ENCODE results near the gene STARD3. TPM values are rescaled to one million over a fixed set of nuclear protein-coding genes. Genes with fewer than 3 reads are reported as not detected.
A peak's percentile ranks its signal among the peaks of the same experiment; 100 is the strongest.
"Not testable (repeated sequence)": the region's sequence is repeated elsewhere in the genome, so short reads cannot be mapped to it uniquely, and the experiment has no call there.

STARD3 gene
- total RNA-seq, 1 experiment from 2014 or later, result 75.3 TPM

- TF ChIP-seq E2F4 (CRISPR knock-in tag; IDR thresholded peaks at IDR 0.05; ENCODE audit: borderline replicate concordance, low read depth) (no peak), IRF2 (CRISPR knock-in tag; IDR thresholded peaks at IDR 0.05; ENCODE audit: borderline replicate concordance, low read depth) (no peak), RORB (CRISPR knock-in tag; IDR thresholded peaks at IDR 0.05) (no peak), NFE2L1 (CRISPR knock-in tag; IDR thresholded peaks at IDR 0.05) (no peak), ZNF416 (CRISPR knock-in tag; IDR thresholded peaks at IDR 0.05) (no peak)
Observed at GRCh38 chr17:39709998-39710964, 73.3 kb downstream of the STARD3 start (continued).

GRCh38 chr17:39711071-39711470 lies 74.1 kb downstream of the STARD3 start:
- CTCF ChIA-PET, result interaction anchor here (0.7 to 1.7 kb wide), 4 partner anchors 8 to 90 kb away, joined by 3 to 6 read pairs (median 4); no protein-coding TSS in a partner anchor
- H3K27ac Mint-ChIP-seq; DNase-seq (ENCODE audit: low spot score); H3K27me3 Mint-ChIP-seq (ENCODE audit: low read depth); ATAC-seq; H3K4me3 Mint-ChIP-seq; H3K4me1 Mint-ChIP-seq; H3K9me3 Mint-ChIP-seq: not testable (repeated sequence)
- H3K36me3 Mint-ChIP-seq, result peaks cover 62% of the 10 kb centered on the region
- POLR2A ChIA-PET, result interaction anchor here (1.1 kb wide), 1 partner anchor 23 kb away, joined by 3 read pairs; the partner anchor contains the start of gene PGAP3

GRCh38 chr17:39711851-39712250 lies 74.9 kb downstream of the STARD3 start:
- DNase-seq (ENCODE audit: low spot score) (no peak), ATAC-seq (no peak)
- POLR2A ChIA-PET, result no interaction called here
- peaks cover 63% of the 10 kb centered on the region for H3K36me3 Mint-ChIP-seq
- H3K4me1 Mint-ChIP-seq, result no peaks in the 10 kb centered on the region
- CTCF ChIA-PET, result interaction anchor here (1.7 kb wide), 1 partner anchor 90 kb away, joined by 6 read pairs; no protein-coding TSS in a partner anchor
- H3K9me3 Mint-ChIP-seq, result no peaks in the 10 kb centered on the region
- H3K27me3 Mint-ChIP-seq (ENCODE audit: low read depth), result no peaks in the 10 kb centered on the region
- H3K4me3 Mint-ChIP-seq, result no peak overlapping the region
- H3K27ac Mint-ChIP-seq, result 0 out of 2 replicates have a peak overlapping the region, but pooled peaks have one; percentile 5
- TF ChIP-seq NFYB (CRISPR knock-in tag; conservative IDR thresholded peaks at IDR 0.05; ENCODE audit: low read depth) (no peak), TP53 (CRISPR knock-in tag; IDR thresholded peaks at IDR 0.05) (no peak), IRF1 (CRISPR knock-in tag; IDR thresholded peaks at IDR 0.05) (no peak), SMAD3 (CRISPR knock-in tag; IDR thresholded peaks at IDR 0.05; ENCODE audit: borderline replicate concordance) (no peak), ATF2 (CRISPR knock-in tag; IDR thresholded peaks at IDR 0.05; ENCODE audit: borderline replicate concordance, low read depth) (no peak), USF2 (CRISPR knock-in tag; IDR thresholded peaks at IDR 0.05) (no peak), STAT6 (CRISPR knock-in tag; conservative IDR thresholded peaks at IDR 0.05; ENCODE audit: low read depth) (no peak), AFF4 (CRISPR knock-in tag; IDR thresholded peaks at IDR 0.05; ENCODE audit: borderline replicate concordance) (no peak), PRDM15 (CRISPR knock-in tag; IDR thresholded peaks at IDR 0.05) (no peak), ZNF219 (CRISPR knock-in tag; IDR thresholded peaks at IDR 0.05; ENCODE audit: borderline replicate concordance) (no peak), ZNF416 (CRISPR knock-in tag; IDR thresholded peaks at IDR 0.05) (no peak)
